GM23338 (cell line): ENCODE results near the gene FAAH. TPM values are rescaled to one million over a fixed set of nuclear protein-coding genes. Genes with fewer than 3 reads are reported as not detected.

Source experiments
- ATAC-seq: fragments of 200-7000 bp; cut with Tn5 transposase; 3 replicates; pipeline ENCODE4 v1.9.1; 2020
- DNase-seq: peaks from one replicate; pipeline ENCODE4 v3.0.0-alpha.2; 2015; ENCODE audit warnings: low spot score
- H2AFZ ChIP-seq: fragments of 200-600 bp; sonication (generic); 2 replicates; pipeline ENCODE4 v1.8.0; 2016; ENCODE audit warnings: antibody characterized with exemption, mild to moderate bottlenecking, moderate library complexity
- H3F3A ChIP-seq: fragments of 200-600 bp; sonication (generic); replicated peaks from 2 replicates; pipeline ENCODE4 v1.8.0; 2017; ENCODE audit warnings: antibody characterized with exemption, mixed run types, low read depth
- H3K27ac ChIP-seq: fragments of 200-600 bp; sonication (generic); 2 replicates; pipeline ENCODE4 v1.6.1; 2016; ENCODE audit warnings: low read depth
- H3K27me3 ChIP-seq: fragments of 200-600 bp; sonication (generic); 2 replicates; pipeline ENCODE4 v1.8.0; 2016; ENCODE audit warnings: mild to moderate bottlenecking, mixed run types, moderate library complexity; ENCODE audit not compliant: insufficient read depth
- H3K36me3 ChIP-seq: fragments of 200-600 bp; sonication (generic); 2 replicates; pipeline ENCODE4 v1.8.0; 2016; ENCODE audit warnings: mild to moderate bottlenecking; ENCODE audit not compliant: insufficient read depth
- H3K4me1 ChIP-seq: fragments of 200-600 bp; sonication (generic); 2 replicates; pipeline ENCODE4 v1.8.0; 2016; ENCODE audit warnings: mild to moderate bottlenecking, moderate library complexity; ENCODE audit not compliant: insufficient read depth
- H3K4me2 ChIP-seq: fragments of 200-600 bp; sonication (generic); 2 replicates; pipeline ENCODE4 v1.7.1; 2017; ENCODE audit warnings: mixed run types
- H3K4me3 ChIP-seq: fragments of 200-600 bp; sonication (generic); 2 replicates; pipeline ENCODE4 v1.6.1; 2016; ENCODE audit warnings: mixed run types
- H3K79me2 ChIP-seq: fragments of 200-600 bp; sonication (generic); replicated peaks from 2 replicates; pipeline ENCODE4 v1.8.0; 2017; ENCODE audit warnings: mild to moderate bottlenecking; ENCODE audit not compliant: insufficient read depth
- H3K9me2 ChIP-seq: fragments of 200-600 bp; sonication (generic); 2 replicates; pipeline ENCODE4 v1.8.0; 2017; ENCODE audit not compliant: insufficient read depth
- H4K20me1 ChIP-seq: fragments of 200-600 bp; sonication (generic); replicated peaks from 2 replicates; pipeline ENCODE4 v1.8.0; 2017; ENCODE audit warnings: mild to moderate bottlenecking; ENCODE audit not compliant: insufficient read depth
- H3K27ac Mint-ChIP-seq: 2 replicates; pipeline ENCODE4 v1.8.0; 2020; ENCODE audit warnings: inconsistent platforms, mild to moderate bottlenecking, moderate library complexity, mixed read lengths
- H3K27me3 Mint-ChIP-seq: 3 replicates; pipeline ENCODE4 v1.8.0; 2022; ENCODE audit warnings: low read depth, mild to moderate bottlenecking, moderate library complexity, mixed read lengths, inconsistent platforms; ENCODE audit not compliant: insufficient read depth, poor library complexity
- H3K36me3 Mint-ChIP-seq: 3 replicates; pipeline ENCODE4 v1.8.0; 2021; ENCODE audit warnings: low read depth, mild to moderate bottlenecking, inconsistent platforms, moderate library complexity, mixed read lengths
- H3K4me1 Mint-ChIP-seq: 3 replicates; pipeline ENCODE4 v1.8.0; 2020; ENCODE audit warnings: mild to moderate bottlenecking, inconsistent platforms, mixed read lengths
- H3K4me3 Mint-ChIP-seq: 3 replicates; pipeline ENCODE4 v1.8.0; 2021; ENCODE audit warnings: moderate library complexity, mild to moderate bottlenecking, inconsistent platforms, mixed read lengths
- H3K9me3 Mint-ChIP-seq: 3 replicates; pipeline ENCODE4 v1.8.0; 2020; ENCODE audit warnings: moderate library complexity, mild to moderate bottlenecking, inconsistent platforms, mixed read lengths
- CREB1 ChIP-seq: fragments of 250-450 bp; sonication (Bioruptor Pico); IDR thresholded peaks from 2 replicates; pipeline ENCODE4 v1.5.0; 2020; ENCODE audit warnings: low read depth, mild to moderate bottlenecking, moderate library complexity
- CTCF ChIP-seq, 2 experiments: fragments of 200-600 bp in 1 of 2; sonication (generic) in 1 of 2; conservative IDR thresholded peaks; 2 replicates each; pipeline versions ENCODE4 v1.5.1 to v1.6.1; 2016 to 2017; ENCODE audit warnings: antibody characterized with exemption in 2 of 2, low read depth in 2 of 2, mild to moderate bottlenecking in 2 of 2, moderate library complexity in 1 of 2
- ETS1 ChIP-seq: IDR thresholded peaks from 2 replicates; pipeline ENCODE4 v1.6.1; 2016; ENCODE audit warnings: antibody characterized with exemption
- EZH2 ChIP-seq: fragments of 200-600 bp; sonication (generic); IDR thresholded peaks from one replicate; pipeline ENCODE4 v1.8.0; 2017; ENCODE audit warnings: antibody characterized with exemption, mild to moderate bottlenecking, low read depth; ENCODE audit not compliant: unreplicated experiment
- EZH2phosphoT487 ChIP-seq: fragments of 200-600 bp; sonication (generic); IDR thresholded peaks from one replicate; pipeline ENCODE4 v1.8.1; 2018; ENCODE audit warnings: antibody characterized with exemption; ENCODE audit not compliant: unreplicated experiment
- STAT1 ChIP-seq: IDR thresholded peaks from one replicate; pipeline ENCODE4 v1.6.1; 2016; ENCODE audit warnings: antibody characterized with exemption; ENCODE audit not compliant: unreplicated experiment
- ZNF114 ChIP-seq: fragments of 250-450 bp; sonication (Bioruptor Pico); IDR thresholded peaks from 2 replicates; pipeline ENCODE4 v1.5.0; 2020; ENCODE audit warnings: mild to moderate bottlenecking, moderate library complexity
- ZNF331 ChIP-seq: fragments of 250-450 bp; sonication (Bioruptor Pico); IDR thresholded peaks from 2 replicates; pipeline ENCODE4 v1.5.0; 2020; ENCODE audit warnings: low read depth, mild to moderate bottlenecking, moderate library complexity
- ZNF462 ChIP-seq: fragments of 250-450 bp; sonication (Bioruptor Pico); IDR thresholded peaks from 2 replicates; pipeline ENCODE4 v1.5.0; 2020; ENCODE audit warnings: mild to moderate bottlenecking, moderate library complexity
- polyA plus RNA-seq: library from polyadenylated mRNA; unstranded; fragments of >200 nt; fragmentation: Nextera tagmentation; extraction: Ambion mirVana; gene quantifications from 2 replicates; pipeline ENCODE4 v1.2.1, GENCODE V29; 2016
- total RNA-seq: library from RNA; depleted of rRNA; stranded (reverse); fragments of >200 nt; shearing (Covaris generic); gene quantifications from 2 replicates; pipeline ENCODE4 v1.2.3, GENCODE V29; 2014

The FAAH gene
- total and polyA plus RNA-seq, 2 experiments from 2014 or later: 10.7 to 24.0 TPM

- TF ChIP-seq CTCF (conservative IDR thresholded peaks at IDR 0.05; ENCODE audit: low read depth in 2 of 2) (no peak), ZNF331 (no peak), ZNF114 (CRISPR knock-in tag) (no peak), CREB1 (CRISPR knock-in tag) (no peak), EZH2phosphoT487 (no peak), ZNF462 (no peak), EZH2 (no peak)
Measured at GRCh38 chr1:46415514-46415913, 21.4 kb downstream of the FAAH start (continued).

- ATAC-seq: no peak
- no peak overlapping the region for H3K4me3 Mint-ChIP-seq
- Histone ChIP-seq H3K36me3 (no peaks in the 10 kb centered on the region), H3K4me2 (no peak overlapping the region), H3K79me2 (no peaks in the 10 kb centered on the region), H2AFZ (no peak overlapping the region), H3F3A (no peaks in the 10 kb centered on the region), H3K27ac (no peak overlapping the region), H3K27me3 (peaks cover 5% of the 10 kb centered on the region; the same call in 1 of the 2 replicates), H4K20me1 (no peaks in the 10 kb centered on the region), H3K9me2 (no peaks in the 10 kb centered on the region), H3K4me3 (no peak overlapping the region), H3K4me1 (no peaks in the 10 kb centered on the region)
- DNase-seq: no peak
- H3K27ac Mint-ChIP-seq: no peak overlapping the region
- H3K36me3 Mint-ChIP-seq: no peaks in the 10 kb centered on the region
- no peaks in the 10 kb centered on the region; the same call in 2 of the 3 replicates for H3K4me1 Mint-ChIP-seq
- peaks cover 10% of the 10 kb centered on the region for H3K27me3 Mint-ChIP-seq
- H3K9me3 Mint-ChIP-seq: no peaks in the 10 kb centered on the region
- TF ChIP-seq EZH2phosphoT487 (no peak), ETS1 (no peak), CTCF (conservative IDR thresholded peaks at IDR 0.05; ENCODE audit: low read depth in 2 of 2) (no peak), STAT1 (no peak)
Measured at GRCh38 chr1:46418976-46419375, 24.9 kb downstream of the FAAH start.
